Common myeloid progenitor, CD34-positive (primary cell): ENCODE measurements around the gene ESF1.
"Not testable (repeated sequence)": the region's sequence is repeated elsewhere in the genome, so short reads cannot be mapped to it uniquely, and the experiment has no call there.

Source experiments
- CTCF ChIA-PET: fragments of 350-600 bp; sonication (Branson Sonifier 250); formaldehyde crosslinking; loops from one replicate; lab custom pipeline; 2021; ENCODE audit warnings: antibody characterized with exemption; lab: Charles Lee
- POLR2A ChIA-PET: fragments of 350-600 bp; sonication (Branson Sonifier 250); formaldehyde crosslinking; loops from one replicate; lab custom pipeline; 2021; ENCODE audit warnings: antibody characterized with exemption; lab: Charles Lee
- DNase-seq, 3 donors: peaks; one replicate each; pipeline versions ENCODE4 v3.0.0 to v3.0.0-alpha.2; 2013
- H3K27ac ChIP-seq, 2 experiments: 1 replicate in 1 of 2; 2 replicates in 1 of 2; pipeline ENCODE4 v1.7.0; 2013; ENCODE audit warnings: inconsistent platforms in 2 of 2, low read length in 2 of 2, mild to moderate bottlenecking in 2 of 2, low read depth in 1 of 2, moderate library complexity in 1 of 2; ENCODE audit not compliant: severe bottlenecking in 2 of 2, insufficient read depth in 1 of 2, poor library complexity in 1 of 2
- H3K27me3 ChIP-seq, 5 experiments: replicated peaks in 2 of 5; 1 replicate in 3 of 5; 2 replicates in 2 of 5; pipeline versions ENCODE4 v1.6.1 to v1.7.0; 2013; ENCODE audit warnings: low read length in 4 of 5, mild to moderate bottlenecking in 2 of 5, moderate library complexity in 2 of 5, inconsistent platforms in 1 of 5; ENCODE audit not compliant: insufficient read depth in 5 of 5, control insufficient read depth in 4 of 5
- H3K36me3 ChIP-seq, 4 experiments: 1 replicate in 2 of 4; 2 replicates in 2 of 4; pipeline versions ENCODE4 v1.6.1 to v1.7.0; 2013; ENCODE audit warnings: low read length in 3 of 4, control low read depth in 1 of 4, mild to moderate bottlenecking in 1 of 4; ENCODE audit not compliant: control insufficient read depth in 4 of 4, insufficient read depth in 4 of 4
- H3K4me1 ChIP-seq, 4 experiments: 1 replicate in 3 of 4; 2 replicates in 1 of 4; pipeline versions ENCODE4 v1.6.1 to v1.7.1; 2013; ENCODE audit warnings: low read length in 3 of 4, mild to moderate bottlenecking in 3 of 4, control low read depth in 1 of 4, inconsistent platforms in 1 of 4, moderate library complexity in 1 of 4; ENCODE audit not compliant: control insufficient read depth in 4 of 4, insufficient read depth in 4 of 4; ENCODE audit errors: control extremely low read depth in 1 of 4
- H3K4me3 ChIP-seq, 7 experiments: 1 replicate in 4 of 7; 2 replicates in 3 of 7; pipeline versions ENCODE4 v1.5.1 to v1.7.0; 2013; ENCODE audit warnings: mild to moderate bottlenecking in 7 of 7, low read length in 6 of 7, moderate library complexity in 6 of 7, inconsistent platforms in 2 of 7, low read depth in 2 of 7, control low read depth in 1 of 7; ENCODE audit not compliant: insufficient read depth in 4 of 7, control insufficient read depth in 1 of 7; ENCODE audit errors: extremely low read depth in 1 of 7
- H3K9me3 ChIP-seq, 5 experiments: 1 replicate in 4 of 5; 2 replicates in 1 of 5; pipeline versions ENCODE4 v1.6.1 to v1.7.1; 2013; ENCODE audit warnings: low read length in 4 of 5, mild to moderate bottlenecking in 2 of 5, inconsistent platforms in 1 of 5, low read depth in 1 of 5, moderate library complexity in 1 of 5; ENCODE audit not compliant: control insufficient read depth in 4 of 5, insufficient read depth in 2 of 5; ENCODE audit errors: control extremely low read depth in 1 of 5
- WGBS: methylation state at CpG from one replicate; pipeline ENCODE4 v1.1.5; 2013; ENCODE audit not compliant: insufficient coverage; 5-methylcytosine and 5-hydroxymethylcytosine counted together

The ESF1 gene

DNA sequence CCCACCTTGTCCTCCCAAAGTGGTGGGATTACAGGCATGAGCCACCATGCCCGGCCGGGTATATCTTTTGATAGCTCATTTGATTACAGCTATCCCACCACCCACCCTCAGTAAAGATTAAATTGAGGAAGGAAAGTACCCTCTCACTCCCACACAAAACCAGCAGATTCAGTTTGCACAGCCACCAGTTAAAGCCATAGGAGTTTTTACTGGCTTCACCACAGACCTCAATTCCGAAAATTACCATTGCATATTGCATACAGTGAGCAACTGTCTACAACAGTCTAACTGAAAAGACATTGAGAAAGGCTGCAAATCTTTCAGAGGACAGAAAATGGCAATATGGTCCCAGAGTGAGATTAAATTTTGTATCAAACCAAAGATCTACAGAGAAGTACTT lies 34.9 kb downstream of the ESF1 start:
- no peaks in the 10 kb centered on the region for H3K9me3 ChIP-seq

DNA sequence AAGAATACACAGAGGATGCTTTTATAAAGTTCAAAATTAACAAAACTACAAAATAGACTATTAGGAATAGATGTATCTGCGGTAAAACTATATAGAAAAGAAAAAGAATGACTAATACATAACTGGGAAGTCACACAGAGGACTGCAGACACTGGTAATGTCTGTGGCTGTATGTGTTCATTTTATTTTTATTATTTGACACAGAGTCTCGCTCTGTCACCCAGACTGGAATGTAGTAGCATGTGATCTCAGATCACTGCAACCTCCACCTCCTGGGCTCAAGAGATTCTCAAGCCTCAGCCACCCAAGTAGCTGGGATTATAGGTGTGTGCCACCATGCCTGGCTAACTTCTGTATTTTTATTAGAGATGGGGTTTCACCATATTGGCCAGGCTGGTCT lies 38.9 kb downstream of the ESF1 start:
- WGBS: no CpG with 5 or more reads among the region's 2 CpGs

More for the DNA sequence above, 34.9 kb downstream of the ESF1 start:
- Histone ChIP-seq H3K27me3 (no peaks in the 10 kb centered on the region), H3K4me3 (no peak overlapping the region), H3K4me1 (peaks cover 0 to 2% (median 0%) of the 10 kb centered on the region in 4 experiments), H3K36me3 (peaks cover 7 to 32% (median 13%) of the 10 kb centered on the region in 4 experiments), H3K27ac (no peak overlapping the region)
- 100% methylated on average over 3 of the region's 3 CpGs for WGBS
- ChIA-PET CTCF (no interaction called here), POLR2A (no interaction called here)
- no peak for DNase-seq

GRCh38 chr20:13744352-13744751 lies 40.4 kb downstream of the ESF1 start:
- POLR2A ChIA-PET: no interaction called here
- Histone ChIP-seq H3K9me3 (peaks cover 0 to 20% (median 10%) of the 10 kb centered on the region in 5 experiments), H3K36me3 (peaks cover 12 to 61% (median 29%) of the 10 kb centered on the region in 4 experiments), H3K27me3 (no peaks in the 10 kb centered on the region), H3K4me3 (no peak overlapping the region), H3K4me1 (no peaks in the 10 kb centered on the region), H3K27ac (no peak overlapping the region)
- 100% methylated on average over 1 of the region's 1 CpG for WGBS
- CTCF ChIA-PET: no interaction called here
- DNase-seq: no peak

More for the DNA sequence above, 38.9 kb downstream of the ESF1 start:
- Histone ChIP-seq H3K27me3 (no peaks in the 10 kb centered on the region), H3K4me3 (no peak overlapping the region), H3K36me3 (peaks cover 13 to 48% (median 27%) of the 10 kb centered on the region in 4 experiments), H3K4me1 (peaks cover 0 to 2% (median 0%) of the 10 kb centered on the region in 4 experiments), H3K9me3 (peaks cover 0 to 13% (median 5%) of the 10 kb centered on the region in 5 experiments), H3K27ac (no peak overlapping the region)
- ChIA-PET CTCF (no interaction called here), POLR2A (no interaction called here)
- DNase-seq: no peak

GRCh38 chr20:13741879-13742278 lies 42.8 kb downstream of the ESF1 start:
- Histone ChIP-seq H3K4me3 (no peak overlapping the region), H3K27me3 (no peaks in the 10 kb centered on the region), H3K27ac (no peak overlapping the region), H3K4me1 (no peaks in the 10 kb centered on the region), H3K9me3 (peaks cover 0 to 20% (median 10%) of the 10 kb centered on the region in 5 experiments), H3K36me3 (peaks cover 13 to 61% (median 27%) of the 10 kb centered on the region in 4 experiments)
- ChIA-PET CTCF (no interaction called here), POLR2A (no interaction called here)
- no peak for DNase-seq
- WGBS: 100% methylated on average over 2 of the region's 6 CpGs

DNA sequence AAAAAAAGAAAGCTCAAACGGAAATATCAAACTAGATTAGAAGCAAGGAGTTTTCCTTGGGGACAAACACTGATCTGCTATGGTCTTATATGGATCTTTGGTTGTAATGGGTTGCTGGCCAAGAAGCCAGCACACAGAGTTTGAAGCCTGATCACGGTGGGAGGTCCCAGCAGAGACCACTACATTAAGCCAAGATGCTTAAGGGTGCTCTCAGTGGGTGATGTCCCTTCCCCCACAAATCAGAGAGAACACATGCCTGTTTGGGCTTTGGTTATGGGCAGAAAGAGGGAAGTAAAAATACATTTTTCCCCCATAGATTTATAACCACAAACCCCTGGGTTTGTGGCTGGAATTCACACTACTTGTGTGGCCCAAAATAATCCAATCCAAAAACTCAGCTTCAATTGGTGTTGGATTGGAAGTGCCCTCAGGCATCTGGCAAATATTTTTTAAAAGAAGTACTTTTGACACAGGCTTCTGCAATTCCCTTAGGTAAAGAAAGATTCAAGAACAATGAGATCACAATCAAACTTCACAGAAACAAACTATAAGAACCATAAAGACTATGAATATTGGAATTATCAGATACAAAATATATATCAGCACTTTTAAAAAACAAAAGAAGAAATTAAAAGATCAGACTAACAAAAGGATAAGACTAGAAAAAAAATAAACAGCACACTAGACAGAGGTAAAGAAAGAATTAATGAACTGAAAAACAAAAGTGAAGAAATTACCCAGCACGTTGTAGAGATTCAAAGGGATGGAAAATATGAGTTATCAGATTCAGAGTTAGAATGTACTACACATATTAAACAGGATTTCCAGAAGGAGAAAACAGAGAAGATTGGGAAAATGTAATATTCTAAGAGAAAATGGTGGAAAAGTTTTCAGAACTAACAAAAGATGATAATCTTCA lies 44.7 kb downstream of the ESF1 start:
- POLR2A ChIA-PET: no interaction called here
- H3K9me3 ChIP-seq: peaks cover 0 to 20% (median 10%) of the 10 kb centered on the region in 5 experiments
- DNase-seq: no peak
- H3K36me3 ChIP-seq: peaks cover 16 to 56% (median 27%) of the 10 kb centered on the region in 4 experiments
- no peak overlapping the region for H3K27ac ChIP-seq
- CTCF ChIA-PET: interaction anchor here (0.9 kb wide), 1 partner anchor 20 kb away, joined by 3 read pairs; no protein-coding TSS in a partner anchor
- WGBS: no CpG with 5 or more reads among the region's 3 CpGs
- no peaks in the 10 kb centered on the region for H3K4me1 ChIP-seq
- H3K4me3 ChIP-seq: no peak overlapping the region
- no peaks in the 10 kb centered on the region for H3K27me3 ChIP-seq

DNA sequence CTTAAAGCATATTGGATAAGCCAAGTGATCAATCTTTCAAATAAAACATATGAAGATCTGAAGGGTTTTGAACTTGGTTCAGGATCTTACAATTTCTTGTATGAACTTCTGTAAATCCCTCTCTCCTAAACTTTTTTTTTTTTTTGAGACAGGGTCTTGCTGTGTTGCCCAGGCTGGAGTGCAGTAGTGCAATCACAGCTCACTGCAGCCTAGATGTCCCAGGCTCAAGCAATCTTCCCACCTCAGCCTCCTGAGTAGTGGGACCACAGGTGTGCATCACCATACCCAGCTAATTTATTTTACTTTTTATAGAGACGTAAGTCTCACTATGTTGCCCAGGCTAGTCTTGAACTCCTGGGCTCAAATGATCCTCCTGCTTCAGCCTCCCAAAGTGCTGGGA lies 46.5 kb downstream of the ESF1 start:
- peaks cover 16 to 44% (median 25%) of the 10 kb centered on the region in 4 experiments for H3K36me3 ChIP-seq
- POLR2A ChIA-PET, H3K27ac ChIP-seq, DNase-seq, H3K4me1 ChIP-seq, H3K4me3 ChIP-seq, CTCF ChIA-PET, H3K27me3 ChIP-seq: not testable (repeated sequence)
- peaks cover 0 to 20% (median 10%) of the 10 kb centered on the region in 5 experiments for H3K9me3 ChIP-seq
- WGBS: 83% methylated on average over 1 of the region's 1 CpG
